NCI-H82 treated with DMSO at 0.1 percent for 48 hours (cell line): ENCODE data around the gene ACIN1.

Source experiments
- DNase-seq: peaks from one replicate; lab custom pipeline; 2025; ENCODE audit not compliant: unreplicated experiment; lab: John Stamatoyannopoulos, UW

ACIN1 gene

DNA sequence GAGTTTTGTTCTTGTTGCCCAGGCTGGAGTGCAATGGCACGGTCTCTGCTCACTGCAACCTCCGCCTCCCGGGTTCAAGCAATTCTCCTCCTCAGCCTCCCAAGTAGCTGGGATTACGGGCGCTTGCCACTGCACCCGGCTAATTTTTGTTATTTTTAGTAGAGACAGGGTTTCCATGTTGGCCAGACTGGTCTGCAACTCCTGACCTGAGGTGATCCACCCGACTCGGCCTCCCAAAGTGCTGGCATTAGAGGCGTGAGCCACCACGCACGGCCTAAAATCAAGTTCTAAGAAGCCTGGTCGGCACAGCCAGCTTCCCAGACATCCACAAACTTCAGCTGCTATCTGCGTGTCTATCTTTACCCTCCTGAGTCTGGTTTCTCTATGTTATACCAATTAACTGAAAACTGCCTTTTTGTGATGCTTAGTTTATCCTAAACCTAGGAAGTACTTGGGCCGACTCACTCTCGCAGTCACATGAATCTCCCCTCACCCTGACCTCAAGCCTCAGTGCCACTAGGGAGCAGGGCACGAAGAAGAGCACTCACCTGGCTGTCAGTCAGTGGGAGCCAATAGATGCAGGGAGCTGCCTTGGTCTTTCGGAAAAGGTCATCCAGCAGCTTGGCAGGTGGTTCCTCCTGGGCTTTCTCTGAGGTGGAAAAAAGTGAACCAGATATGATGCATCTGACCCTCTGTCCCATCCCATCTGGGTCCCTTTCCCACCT lies 34.2 kb downstream of the ACIN1 start:
- no peak for DNase-seq

DNA sequence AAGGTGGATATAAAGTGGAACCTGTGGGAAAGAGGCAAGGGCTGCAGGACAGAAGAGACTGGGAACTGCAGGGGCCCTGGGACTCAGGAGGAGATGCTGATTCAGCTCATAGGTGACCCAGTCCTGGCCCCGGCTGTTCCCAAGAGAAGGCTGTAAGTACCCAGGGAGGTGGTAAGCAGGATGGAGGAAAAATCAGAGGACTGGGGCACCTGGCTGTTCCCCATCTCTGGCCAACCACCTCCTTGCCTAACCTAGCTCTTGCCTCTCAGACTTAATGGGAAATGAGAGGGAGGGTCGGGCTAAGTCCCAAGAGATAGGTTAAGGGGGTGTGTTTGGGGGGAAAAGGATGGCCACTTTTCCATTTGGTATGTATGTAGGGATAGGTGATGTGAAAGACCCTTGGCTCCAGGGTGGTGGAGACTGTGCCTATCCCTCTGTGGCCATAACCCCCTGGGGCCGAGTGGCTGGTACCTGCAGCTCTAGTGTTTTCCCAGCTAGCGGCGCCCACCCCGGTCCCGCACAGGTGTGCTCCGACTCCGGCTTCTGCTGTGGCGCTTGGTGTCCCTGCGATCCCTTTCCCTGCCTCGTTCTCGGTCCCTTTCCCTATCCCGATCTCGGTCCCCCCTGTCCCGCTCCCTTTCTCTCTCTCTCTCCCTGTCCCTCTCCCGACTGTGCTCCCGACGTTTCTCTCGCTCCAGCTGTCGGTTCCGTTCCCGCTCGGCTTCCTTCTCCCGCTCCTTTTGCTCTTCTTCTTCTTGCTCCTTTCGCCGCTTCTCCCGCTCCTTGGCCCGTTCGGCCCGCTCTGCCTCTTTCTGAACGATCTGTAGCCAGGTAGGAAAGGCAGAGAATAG lies 36.1 kb downstream of the ACIN1 start:
- no peak for DNase-seq

DNA sequence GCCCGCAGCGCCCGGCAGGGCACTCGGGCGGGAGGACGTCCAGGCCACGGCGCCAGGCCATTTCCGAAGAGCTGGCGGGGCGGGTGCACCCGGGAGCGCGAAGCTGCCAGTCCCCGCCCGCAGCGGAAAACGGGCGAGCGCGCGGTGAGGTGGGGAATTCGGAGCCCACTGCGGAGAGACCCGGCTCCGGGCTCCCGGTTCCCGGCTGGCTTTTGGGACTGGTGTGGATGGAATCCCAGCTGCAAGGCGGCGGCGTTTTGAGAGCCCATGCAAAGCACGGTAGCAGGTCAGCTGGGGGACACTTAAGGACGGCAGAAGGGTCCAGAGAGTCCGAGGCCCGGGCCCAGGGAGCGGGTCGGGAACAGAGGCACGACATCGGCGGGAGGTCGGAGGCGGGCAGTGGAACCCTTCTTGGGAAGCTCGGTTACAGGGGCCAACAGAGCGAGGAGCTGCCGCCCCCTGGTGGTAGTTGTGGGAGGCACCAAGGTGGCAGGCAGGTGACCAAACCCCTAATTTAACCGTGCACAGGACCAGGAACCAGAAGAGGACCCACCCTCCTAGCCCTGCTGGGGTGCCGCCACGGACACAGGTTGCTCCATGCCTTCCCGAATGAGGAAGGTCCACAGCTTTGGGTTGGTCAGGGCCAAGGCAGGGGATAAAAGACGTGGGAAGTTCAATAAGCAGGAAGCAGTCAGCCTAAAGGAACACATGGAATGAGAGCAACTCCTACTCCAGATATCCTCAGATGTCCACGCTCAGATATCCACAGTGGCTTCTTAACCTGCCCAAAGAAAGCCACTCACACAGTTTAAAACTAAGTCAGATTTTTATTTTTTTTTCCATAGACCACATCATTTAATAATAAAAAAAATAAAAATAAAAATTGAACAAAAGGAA lies 36.9 kb downstream of the ACIN1 start:
- DNase-seq, result no peak

DNA sequence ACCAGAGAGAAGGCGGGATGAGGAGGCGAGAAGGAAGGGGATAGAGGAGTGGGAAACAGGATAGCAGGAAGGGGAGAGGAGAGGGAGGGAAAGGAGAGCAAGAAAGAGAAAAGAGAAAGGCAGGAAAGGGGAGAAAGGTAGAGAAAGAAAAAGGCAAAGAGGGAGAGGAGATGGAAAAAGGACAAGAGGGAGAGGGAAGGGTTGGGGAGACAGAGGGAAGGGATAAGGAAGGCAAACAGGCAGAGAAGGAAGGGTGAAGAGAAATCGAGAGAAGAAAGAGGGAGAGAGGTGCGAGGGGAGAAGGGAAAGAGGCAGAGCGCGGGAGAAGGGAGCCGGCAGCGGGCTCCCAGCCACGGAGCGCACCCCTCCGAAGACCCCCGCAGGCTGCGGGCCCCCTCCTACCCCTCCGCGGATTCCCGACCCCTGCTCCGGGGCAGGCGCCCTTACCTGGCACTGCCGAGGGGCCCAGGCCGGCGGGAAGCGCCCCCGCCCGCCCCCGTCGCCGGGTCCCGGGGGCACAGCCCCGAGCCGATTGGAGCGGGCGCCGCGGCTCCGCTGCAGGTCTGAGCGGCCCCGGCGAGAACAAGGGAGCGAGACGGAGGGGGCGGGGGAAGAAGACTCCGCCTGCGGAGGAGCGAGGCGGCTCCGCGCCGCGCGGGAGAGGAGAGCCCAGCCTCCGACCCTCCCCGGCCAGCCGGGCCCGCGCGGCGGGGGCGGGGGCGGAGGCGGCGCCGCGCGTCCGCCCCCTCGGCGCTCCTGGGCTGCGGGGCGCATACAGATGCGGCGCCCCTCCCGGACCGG lies 37.8 kb downstream of the ACIN1 start, which contains the start of gene CDH24:
CDH24 (minus strand) TSS at position 565 of the 801 bp plus-strand sequence. CDS start 1,787 bp downstream, outside the sequence.
- DNase-seq, result no peak

DNA sequence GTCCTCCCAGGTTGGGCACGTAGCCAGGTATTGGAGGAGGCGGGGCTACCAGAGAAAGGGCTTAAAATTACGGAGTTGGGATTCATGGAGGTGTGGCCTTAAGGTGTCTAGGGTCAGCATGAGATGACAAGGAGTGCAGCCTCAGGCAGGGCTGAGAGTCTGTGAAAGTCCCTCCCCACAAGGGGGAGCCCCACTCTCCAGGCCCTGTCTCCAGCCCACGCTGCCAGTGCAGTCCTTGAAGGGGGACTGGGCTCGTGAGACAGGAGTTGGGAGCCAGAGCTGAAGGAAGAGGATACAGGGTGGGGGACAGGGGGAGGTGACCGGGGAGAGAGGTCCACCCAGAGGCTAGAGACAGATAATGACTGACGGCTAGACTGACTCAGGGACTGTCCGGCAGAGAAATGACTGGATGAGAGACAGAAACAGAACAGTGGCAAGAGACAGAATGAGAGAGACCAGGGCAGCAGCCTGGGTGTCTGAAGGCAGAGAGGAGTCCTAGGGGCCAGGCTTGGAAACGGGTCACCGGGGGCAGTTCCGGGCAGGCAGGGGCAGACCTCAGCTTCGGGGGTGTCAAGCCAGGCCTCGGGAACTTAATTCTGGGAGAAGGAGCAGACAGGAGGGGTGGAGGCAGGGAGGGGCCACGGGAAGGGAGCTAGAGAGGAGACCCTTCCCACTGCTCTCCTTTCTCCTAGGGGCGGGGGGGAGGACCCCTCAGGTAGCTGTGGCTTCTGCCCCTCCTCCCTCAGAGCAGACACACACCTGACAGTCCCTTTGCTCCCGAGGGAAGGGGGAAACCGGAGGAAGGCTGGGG lies 38.6 kb downstream of the ACIN1 start:
- no peak for DNase-seq

GRCh38 chr14:23055621-23056144 lies 39.3 kb downstream of the ACIN1 start:
- no peak for DNase-seq

DNA sequence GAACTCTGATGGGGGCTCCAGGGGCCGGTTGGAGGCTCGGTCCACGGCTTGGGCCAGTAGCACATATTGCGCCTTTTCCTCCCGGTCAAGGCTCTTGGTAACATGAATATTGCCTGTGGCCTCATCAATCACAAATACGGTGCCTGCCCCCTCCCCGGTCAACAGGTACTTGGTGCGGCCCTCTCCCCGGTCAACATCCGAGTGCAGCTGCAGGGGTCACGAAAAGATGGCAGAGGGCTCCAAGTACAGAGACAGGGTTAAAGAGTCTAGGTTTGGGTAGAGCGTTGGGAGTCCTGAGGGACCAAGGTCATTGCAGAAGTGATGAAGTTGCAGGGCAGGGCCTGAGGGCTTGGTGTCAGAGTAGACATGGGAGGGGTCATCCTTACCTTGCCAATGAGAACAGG lies 39.8 kb downstream of the ACIN1 start:
- DNase-seq, result no peak

DNA sequence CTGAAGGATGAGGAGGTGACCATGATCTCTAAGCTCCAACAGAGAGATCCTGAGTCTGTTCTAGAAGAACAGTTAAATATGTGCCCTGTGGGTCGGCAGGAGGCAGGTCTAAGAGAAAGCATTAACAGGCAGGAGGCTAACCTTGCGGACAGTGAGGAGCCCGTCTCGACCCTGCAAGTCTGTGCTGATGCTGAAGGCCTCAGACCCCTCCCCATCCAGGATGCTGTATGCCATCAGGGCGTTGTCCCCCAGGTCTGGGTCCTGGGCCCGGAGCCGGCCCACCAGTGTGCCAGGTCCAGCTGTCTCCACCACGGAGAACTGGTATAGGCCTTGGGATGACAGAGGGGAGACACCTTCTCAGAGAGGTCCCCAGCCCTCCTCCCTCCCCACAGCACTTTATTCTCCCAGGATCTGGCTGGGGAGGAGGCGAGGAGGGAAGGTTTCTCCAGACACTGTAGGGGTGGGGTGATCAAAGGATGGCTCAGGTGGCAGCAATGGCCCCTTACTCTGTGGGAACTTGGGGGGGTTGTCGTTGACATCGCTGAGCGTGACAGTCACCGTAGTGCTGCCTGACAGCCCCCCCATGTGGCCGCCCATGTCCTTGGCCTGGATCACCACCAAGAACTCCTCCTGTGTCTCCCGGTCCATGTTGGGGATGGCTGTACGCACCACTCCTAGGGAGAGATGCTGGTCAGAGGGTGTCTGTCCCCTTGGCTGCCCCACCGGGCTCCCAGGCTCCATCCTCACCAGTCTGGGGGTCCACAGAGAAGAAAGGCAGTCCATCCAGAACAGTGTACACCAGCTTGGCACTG lies 40.7 kb downstream of the ACIN1 start:
- no peak for DNase-seq

GRCh38 chr14:23053426-23053825 lies 41.5 kb downstream of the ACIN1 start:
- DNase-seq, result no peak

- no peak for DNase-seq
These were observed 42.3 kb downstream of the ACIN1 start for GRCh38 chr14:23052671-23053070.

DNA sequence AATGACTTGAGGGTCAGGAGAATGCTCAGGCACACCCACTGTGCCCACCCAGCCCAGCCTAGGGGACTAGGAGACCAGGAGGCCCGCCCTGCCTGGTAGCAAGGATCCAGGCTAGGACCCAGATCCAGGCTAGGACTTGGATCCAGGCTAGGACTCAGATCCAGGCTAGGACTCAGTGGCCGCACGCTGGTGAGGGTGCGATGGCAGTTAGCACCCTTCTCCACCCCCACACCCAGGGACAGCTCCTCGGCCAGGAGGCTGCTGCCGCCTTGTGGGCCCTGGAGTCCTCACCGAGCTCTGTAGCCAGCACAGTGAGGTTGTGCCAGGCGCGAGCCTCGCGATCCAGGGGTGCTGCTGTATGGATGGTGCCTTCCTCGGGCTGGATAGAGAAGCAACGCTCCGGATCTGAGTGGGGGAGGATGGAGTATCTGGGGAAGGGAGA lies 42.7 kb downstream of the ACIN1 start:
- no peak for DNase-seq

- DNase-seq, result no peak
These were observed 43.5 kb downstream of the ACIN1 start for GRCh38 chr14:23051141-23052057.

GRCh38 chr14:23049011-23049410 lies 45.9 kb downstream of the ACIN1 start:
- no peak for DNase-seq

DNA sequence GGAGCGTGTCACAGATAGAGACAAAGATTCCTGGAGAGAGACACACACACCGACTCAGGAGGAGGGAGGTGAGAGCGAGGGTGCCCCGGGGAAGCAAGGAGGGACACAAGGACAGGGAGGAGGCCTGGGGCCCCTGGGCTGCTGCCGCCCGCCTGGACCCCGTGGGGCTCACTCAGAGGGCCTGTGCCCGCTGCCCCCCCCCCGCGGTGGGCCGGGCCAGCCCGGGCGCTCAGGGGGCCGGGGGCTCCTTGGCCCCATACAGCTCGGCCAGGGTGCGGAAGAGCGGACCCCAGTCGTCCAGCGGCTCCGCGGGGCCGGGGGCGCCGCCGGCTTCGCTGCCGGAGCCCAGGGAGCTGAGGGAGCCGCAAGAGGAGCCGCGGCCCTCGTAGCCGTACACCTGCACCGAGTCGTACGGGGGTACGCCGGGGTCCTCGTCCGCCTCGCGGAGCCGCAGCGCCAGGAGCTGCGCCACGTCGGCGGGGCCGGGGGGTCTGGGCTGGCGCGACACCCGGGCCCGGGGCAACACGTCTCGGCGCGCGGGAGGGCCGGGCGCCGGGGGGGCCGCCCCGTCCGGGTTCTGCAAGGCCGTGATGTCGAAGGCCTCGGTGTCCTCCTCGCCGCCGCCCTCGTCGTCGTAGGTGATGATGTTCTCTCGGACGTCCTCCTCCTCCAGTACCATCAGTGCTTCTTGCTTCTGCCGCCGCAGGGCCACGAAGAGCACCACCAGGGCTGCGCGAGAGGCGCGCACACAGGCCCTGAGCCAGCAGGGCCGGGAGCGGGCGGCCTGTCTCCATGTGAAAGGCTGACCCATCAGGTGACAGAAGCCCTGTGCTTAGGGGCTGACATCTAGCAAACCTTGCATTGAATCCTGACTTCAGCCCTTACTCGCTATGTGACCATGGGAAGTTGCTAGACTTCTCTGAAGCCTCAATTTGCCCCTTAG lies 46.9 kb downstream of the ACIN1 start:
- DNase-seq, result no peak

DNA sequence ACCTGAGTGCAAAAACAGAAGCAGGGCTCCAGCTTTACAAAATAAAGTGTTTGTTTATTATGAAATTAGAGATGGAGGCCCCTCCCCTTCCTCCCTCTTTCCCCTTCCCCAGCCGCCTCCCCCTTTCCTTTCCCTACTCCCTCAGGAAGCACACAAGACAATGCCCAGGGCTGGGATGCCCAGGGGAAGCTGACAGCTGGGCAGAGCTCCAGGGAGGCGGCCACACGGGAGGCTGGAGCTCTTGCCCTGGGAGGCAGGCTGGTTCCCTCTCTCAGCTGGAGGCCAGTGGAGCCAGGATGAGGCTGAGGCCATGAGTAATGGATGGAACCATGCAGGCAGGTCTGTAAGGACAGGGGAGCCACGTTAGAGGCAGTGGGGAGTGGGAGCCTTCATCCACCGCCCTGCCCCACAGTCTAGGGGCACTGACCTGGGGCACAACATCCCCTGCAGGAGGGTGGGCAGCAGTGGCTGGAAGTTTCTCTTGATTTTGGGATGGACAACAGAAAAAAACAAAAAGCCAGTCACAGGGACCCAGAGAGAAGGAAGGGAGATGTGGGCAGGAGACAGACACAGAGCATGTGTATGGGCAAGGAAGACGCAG lies 47.8 kb downstream of the ACIN1 start:
- DNase-seq, result no peak
